CD4-positive, alpha-beta T cell treated with Interleukin-10 for 1 hour (primary cell): ENCODE data around the gene SLC5A5.

Experiments
- DNase-seq: peaks from one replicate; pipeline ENCODE4 v3.0.0-alpha.2; 2020

The SLC5A5 gene

DNA sequence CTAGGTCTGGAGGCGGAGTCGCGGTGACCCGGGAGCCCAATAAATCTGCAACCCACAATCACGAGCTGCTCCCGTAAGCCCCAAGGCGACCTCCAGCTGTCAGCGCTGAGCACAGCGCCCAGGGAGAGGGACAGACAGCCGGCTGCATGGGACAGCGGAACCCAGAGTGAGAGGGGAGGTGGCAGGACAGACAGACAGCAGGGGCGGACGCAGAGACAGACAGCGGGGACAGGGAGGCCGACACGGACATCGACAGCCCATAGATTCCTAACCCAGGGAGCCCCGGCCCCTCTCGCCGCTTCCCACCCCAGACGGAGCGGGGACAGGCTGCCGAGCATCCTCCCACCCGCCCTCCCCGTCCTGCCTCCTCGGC is at the start of gene SLC5A5:
Gene SLC5A5, plus strand, starts transcription at position 68 of the 373 bp plus-strand sequence. CDS start 375 bp downstream, outside the sequence.
- no peak for DNase-seq

- DNase-seq = no peak
Measured at GRCh38 chr19:17824339-17824738, 47.4 kb upstream of the SLC5A5 start.

DNA sequence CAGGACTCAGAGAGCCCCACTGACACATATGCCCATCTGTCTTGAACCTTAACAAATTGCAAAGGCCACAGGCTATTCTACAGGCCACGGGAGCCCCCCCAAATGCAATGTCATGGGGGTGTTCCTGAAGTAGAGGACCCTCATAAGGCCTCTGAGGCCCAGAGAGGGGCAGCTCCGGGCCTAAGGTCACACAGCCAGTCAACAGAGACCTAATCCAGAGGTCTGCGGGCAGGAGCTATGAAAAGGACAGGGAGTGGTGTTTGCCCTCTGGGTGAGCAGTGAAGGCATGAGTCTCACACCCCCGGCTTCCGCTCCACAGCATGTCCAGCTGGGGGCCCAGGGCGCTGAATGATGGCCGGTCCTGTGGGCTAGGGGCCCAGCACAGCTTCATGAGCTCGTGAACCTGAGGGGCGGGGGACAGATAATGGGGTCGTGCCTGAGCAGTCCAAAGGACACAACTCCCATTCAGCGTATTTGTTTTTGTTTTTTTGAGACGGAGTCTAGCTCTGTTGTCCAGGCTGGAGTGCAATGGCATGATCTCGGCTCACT is 45.2 kb upstream of the SLC5A5 start:
- no peak for DNase-seq

DNA sequence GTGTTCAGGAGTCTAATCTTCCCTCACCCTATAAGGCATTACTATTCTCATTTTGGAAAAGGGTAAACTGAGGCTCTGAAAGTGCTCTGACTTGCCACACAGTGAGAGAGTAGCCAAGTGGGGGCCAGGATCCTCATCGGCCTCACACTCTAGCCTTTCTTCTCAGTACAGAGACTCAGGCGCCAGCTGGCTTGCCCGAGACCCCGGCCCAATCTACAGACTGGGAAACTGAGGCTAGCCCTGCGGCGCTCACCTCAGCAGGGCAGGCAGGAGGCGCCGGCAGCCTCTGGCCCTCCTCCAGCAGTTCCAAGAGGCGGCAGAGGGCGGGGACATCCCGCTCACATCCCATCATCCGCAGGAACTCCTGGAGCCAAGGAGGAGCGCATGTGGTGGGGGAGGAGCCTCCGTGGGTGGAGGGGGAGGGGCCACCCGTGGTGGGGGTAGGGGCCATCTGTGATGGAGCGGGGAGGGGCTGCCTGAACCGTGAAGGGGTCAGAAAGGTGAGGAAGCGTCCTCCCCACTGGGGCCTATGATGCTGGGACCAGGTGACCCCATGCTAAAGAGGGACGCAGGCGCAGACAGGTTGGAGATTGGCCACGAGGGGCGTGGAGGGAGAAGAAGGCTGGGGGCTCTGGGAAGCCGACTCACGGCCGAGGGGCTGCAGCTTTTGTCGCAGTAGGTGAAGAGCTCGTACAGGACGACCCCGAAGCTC is 41.7 kb upstream of the SLC5A5 start:
- DNase-seq = no peak

DNA sequence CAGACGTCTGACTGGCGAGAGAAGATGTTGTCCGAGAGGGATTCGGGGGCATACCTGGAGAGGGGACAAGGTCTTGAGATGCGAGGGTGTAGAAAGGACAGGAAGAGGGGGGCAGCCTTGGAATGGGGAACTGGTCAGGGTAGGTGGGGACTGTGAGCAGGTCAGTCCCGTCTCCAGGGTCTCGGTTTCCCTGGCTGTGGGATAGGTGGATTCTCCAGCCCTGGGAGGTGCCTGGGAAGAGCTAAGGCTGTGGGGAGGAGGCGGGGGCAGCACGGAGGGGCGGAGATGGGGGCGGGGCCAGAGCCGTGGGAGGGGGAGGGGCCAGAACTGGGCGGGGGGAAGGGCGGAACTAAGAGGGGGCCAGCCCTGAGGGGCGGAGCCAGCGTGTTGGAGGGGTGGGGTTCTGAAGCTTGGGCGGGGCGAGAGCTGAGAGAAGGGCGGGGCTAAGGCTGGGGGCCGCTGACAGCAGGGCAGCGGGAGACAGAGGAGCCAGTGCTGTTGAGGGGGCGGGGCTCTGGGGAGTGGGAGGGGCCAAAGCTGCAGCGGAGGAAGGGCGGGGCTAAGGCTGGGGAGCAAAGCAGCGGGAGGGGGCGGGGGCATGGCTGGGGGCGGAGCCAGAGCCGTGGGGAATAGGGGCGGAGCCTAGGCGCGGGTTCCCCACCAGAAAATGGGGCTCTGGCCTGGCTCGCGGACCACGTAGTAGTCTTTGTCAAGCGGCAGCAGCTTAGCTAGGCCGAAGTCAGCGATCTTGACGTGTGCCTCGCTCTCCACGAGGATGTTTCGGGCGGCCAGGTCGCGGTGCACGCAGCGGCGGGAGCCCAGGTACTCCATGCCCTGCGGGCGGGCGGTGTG is 41.0 kb upstream of the SLC5A5 start:
- DNase-seq = peak; percentile 58

GRCh38 chr19:17831419-17831888 is 40.3 kb upstream of the SLC5A5 start:
- DNase-seq = no peak

DNA sequence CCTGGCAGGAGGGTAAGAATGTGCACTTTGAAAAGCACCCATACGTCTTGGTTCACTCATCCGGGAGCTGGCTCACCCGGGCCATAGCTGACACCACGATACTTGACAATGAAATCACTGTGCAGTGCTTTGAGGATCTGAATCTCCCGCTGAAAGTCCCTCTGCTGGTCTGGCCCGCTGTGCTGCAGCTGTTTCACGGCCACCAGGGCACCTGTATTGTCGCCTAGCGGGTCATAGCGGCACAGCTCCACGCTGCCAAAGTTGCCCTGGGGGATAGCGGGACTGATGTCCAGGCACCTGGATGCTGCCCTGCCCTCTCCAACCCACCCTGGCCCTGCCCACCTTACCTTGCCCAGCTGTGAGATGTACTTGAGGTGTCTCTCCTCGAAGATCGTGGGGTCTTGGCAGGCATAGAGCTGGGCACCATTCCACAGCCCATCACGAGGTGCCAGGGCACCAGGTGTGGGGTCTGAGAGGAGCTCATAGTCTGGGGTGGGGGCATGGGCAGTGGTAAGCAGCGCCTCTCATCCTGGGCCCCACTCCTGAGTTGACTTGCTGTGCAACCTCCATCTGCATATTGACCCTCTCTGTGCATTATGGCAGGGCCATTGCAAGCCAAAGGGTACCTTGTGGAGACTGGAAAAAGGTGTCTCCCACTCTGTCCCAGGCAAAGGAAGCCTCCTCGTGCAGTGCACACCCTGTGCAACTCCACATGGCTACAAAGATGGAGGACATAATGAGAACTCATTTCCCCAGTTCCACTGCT is 39.1 kb upstream of the SLC5A5 start:
- no peak for DNase-seq

DNA sequence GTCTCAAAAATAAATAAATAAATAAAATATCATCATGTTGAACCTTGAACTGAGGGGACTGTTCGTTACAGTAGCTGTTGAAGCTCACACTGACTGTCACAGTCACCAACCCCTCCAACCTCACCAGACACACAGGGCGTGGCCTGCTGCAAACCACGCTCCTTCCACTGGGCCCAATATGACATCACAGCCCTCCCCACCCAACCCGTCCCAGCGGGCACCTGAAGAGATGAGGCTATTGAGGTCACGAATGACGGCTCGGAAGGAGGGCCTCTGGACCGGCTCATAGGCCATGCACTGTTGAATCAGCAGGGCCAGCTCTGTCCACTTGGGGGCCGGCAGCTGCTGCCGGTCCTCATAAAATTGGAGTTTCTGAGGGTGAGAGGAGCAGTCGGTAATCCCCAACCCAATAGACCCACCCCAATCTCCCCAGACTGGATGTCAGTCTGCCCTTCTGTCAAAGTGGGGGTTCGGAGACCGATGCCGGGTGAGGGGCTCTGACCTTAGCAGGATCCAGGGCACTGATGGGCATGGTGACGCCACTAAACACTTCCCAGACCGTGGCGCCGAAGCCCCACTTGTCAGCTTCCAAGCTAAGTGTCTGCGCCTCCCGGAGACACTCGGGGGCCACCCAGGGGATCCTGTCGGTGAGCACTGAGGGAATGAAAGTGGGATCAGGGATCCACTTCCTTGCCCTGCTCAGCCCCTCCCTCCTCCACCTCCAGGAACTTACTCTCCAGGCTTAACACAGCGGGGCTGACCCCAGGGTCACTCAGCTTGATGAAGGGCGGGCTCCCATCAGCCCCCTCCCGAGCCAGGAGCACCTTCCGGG is 37.2 kb upstream of the SLC5A5 start:
- DNase-seq = peak; percentile 37

- DNase-seq = no peak
Measured at GRCh38 chr19:17835182-17836006, 36.4 kb upstream of the SLC5A5 start.

GRCh38 chr19:17836530-17836929 is 35.2 kb upstream of the SLC5A5 start:
- DNase-seq = no peak

GRCh38 chr19:17837972-17838371 is 33.8 kb upstream of the SLC5A5 start:
- no peak for DNase-seq

- no peak for DNase-seq
Measured at GRCh38 chr19:17840019-17840418, 31.7 kb upstream of the SLC5A5 start.

DNA sequence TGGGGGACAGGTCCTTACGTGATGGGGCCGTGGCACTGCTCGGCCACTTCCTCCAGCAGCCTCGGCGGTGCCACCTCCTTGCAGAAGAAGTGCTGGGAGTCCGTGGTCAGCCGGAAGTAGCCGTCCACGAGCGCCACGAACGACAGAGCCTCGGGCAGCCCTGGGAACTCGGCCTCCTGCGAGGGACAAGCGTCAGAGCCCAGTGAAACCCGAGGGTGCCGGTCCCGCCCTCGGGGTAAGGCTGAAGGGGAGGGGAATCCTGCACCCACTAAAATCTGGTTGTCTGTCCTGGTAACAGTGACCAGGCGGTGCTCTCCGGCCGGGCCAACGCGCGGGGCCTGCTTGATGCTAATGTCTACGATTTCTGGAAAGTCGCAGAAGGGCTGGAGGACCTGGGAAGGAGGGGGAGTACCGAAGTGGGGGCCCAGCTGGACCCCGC is 30.4 kb upstream of the SLC5A5 start:
- no peak for DNase-seq

- peak; percentile 65 for DNase-seq
Measured at GRCh38 chr19:17841810-17842662, 29.7 kb upstream of the SLC5A5 start.

DNA sequence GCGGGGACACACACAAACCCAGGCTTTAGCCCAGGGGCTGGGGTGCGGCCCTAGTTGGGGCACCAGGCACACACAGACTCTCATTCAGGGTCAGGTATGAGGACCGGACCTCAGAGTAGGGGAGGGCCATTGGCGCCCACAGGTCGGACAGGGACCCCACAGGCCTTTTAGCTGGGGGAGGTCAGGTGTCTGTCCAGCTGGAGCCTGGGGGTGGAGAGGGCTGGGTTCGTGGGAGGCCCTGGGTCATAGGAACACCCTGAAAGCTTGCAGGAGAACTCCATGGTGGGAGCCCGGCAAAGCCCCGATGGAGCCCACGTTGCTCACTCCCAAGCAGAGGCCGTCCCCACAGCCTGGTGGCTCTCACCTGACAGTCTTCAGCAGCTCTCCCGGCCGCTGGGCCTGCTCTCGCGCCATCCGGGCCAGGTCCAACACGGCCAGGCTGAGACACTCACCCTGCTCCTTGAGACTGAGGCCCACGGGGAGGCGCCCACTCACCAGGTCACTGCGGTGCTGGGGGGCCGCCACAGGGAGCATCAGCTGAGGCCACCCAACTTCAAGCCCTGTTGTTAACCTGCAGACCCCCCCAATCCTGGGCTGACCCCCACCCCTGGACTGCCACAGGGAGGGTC is 29.0 kb upstream of the SLC5A5 start:
- no peak for DNase-seq

DNA sequence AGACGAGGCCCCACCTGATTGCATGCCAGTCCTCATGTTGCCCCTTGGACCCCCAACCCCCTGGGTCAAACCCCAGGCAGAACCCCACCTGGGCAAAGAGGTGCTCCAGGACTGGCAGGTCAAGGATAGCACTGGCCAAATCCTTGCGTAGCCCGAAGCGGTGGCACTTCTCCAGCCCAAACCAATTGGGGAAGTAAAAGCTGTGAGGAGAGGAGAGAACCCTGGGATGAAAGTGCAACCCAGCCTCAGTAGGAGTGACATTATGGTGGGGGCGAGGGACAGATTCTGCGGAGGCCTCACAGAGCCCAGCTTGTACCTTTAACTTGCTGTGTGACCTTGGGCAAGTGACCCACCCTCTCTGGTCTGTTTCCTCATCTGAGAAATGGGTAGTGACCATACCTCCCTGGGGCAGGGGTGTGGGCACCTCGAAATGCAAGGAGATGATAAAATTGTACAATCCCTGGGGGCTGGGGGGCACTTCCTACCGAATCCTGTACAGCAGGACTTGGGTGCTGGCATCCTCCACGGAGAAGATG is 28.4 kb upstream of the SLC5A5 start:
- DNase-seq = no peak

- DNase-seq = no peak
Measured at GRCh38 chr19:17843908-17844490, 27.7 kb upstream of the SLC5A5 start.

- DNase-seq = peak; percentile 86
Measured at GRCh38 chr19:17846146-17846545, 25.6 kb upstream of the SLC5A5 start.
